Measurements from ENCODE around the gene PPP1R13L.

Gene PPP1R13L

GRCh38 chr19:45363861-45364459 is 40.9 kb downstream of the PPP1R13L start:
- DNase-seq = no peak

DNA sequence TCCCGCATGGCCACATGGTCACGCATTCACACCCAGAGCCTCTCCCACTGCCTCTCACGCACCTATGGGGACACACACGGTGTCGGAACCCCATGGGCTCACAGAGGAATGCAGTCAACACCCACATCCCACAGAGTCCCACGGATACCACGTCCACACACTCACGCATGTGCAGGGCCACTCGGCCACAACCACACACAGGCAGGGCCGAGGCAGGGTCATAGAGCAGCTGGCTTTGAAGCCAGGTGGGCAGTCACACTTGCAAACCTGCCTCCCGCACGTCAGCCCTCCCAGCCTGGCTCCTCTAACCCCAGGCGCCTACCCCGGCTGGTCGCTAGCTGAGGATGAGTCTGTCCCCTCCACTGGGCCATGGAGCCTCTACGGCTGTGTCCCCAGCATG is 42.6 kb downstream of the PPP1R13L start:
- no peak for DNase-seq

DNA sequence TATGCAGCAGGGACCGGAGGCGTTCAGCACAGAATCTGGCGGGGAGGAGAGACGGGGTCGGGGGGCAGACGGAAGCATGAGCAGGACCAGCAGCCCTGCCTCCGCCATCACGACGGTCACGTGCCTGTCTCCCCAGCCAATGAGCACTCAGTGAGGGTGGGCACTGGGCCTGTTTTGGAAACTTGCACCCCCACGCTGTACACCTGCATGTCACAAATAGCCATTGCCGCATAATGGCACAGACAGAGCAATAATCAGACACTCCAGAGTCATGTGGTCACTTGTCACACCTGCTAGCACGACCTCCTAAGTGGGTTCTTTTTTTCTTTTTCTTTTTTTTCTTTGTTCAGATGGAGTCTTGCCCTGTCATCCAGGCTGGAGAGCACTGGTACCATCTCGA is 43.3 kb downstream of the PPP1R13L start:
- DNase-seq = no peak

GRCh38 chr19:45358213-45358792 is 46.6 kb downstream of the PPP1R13L start:
- no peak for DNase-seq

DNA sequence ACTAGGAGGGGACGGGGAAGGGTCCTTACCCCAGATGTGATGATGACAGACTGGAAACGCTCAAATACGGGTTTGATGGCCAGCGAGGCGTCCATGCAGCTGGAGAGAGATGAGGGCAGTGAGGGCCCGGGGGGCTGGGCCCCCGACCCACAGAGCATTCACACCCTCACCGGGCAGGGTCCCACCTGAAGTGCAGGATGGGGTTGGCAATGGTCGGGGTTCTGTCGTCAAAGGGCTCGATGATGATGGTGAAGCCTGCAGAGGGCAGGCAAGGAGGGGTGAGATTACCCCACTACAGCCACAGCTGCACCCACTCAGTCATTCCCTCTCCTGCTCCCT is 47.5 kb downstream of the PPP1R13L start:
- no peak for DNase-seq

GRCh38 chr19:45356760-45357444 is 48.0 kb downstream of the PPP1R13L start:
- DNase-seq = no peak

GRCh38 chr19:45355910-45356309 is 49.0 kb downstream of the PPP1R13L start:
- DNase-seq = no peak

DNA sequence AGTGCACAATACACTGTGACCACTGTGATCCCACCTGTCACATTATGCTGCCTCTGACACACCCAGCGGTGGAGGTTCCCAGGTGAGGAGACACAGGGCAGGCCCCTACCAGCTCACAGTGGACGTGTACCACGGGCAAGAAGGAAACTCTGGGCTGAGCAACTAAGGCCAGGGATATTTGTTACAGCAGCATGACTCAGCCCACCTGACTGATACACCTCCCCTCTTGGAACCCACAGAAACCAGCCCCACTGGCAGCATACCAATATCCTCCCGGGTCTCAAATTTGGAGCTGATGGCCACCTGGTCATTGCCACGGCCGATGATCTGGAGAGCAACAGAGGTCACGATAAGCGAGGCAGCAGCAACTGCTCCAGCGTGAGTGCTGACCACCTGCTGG is 49.5 kb downstream of the PPP1R13L start:
- no peak for DNase-seq

DNA sequence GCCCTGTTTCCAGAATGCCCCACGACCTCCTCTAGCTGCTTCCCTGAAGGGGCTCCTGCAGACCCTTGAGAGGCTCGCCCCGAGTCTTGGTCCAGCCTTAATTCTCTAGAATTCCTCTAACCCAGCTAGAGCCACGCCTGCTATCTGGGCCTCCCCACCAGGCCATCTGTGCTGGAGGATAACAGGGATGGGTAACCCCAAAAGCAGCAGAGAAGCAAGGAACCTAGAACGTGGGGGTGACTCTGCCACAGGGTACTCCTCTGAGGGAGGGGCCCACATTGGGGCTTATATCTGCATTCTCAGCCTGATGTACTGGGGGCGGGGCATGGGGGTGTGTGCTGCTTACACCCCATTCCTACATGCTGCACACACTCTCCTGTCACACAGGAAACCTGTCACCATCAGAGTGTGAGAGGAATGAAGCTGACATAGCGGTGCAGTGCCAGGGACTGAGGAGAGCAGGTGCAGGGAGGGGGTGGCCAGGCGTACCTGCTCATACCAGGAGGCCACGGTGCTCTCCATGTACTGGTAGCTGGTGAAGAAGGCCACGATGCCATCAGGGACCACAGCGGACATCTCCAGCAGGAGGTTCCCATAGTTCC is 50.5 kb downstream of the PPP1R13L start:
- no peak for DNase-seq

- DNase-seq = no peak
Measured at GRCh38 chr19:45352914-45353796, 51.7 kb downstream of the PPP1R13L start.

DNA sequence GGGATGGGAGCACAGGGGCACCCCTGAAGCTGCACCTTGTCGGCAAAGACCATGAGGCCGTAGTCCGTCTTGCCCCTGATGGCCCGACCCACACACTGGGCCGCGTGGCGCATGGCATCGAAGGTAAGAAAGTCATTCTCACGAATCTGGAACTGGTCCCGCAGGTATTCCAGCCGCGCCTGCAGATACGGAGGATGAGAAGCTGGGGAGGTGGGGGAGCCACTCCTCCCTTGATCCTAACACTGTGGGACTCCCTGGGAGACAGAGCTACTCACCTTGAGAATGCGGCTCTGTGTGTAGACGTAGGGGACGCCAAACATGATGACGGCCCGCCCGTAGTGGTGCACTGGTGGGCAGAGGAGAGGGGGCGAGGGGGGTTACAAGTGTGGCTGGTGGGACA is 52.4 kb downstream of the PPP1R13L start:
- DNase-seq = no peak

DNA sequence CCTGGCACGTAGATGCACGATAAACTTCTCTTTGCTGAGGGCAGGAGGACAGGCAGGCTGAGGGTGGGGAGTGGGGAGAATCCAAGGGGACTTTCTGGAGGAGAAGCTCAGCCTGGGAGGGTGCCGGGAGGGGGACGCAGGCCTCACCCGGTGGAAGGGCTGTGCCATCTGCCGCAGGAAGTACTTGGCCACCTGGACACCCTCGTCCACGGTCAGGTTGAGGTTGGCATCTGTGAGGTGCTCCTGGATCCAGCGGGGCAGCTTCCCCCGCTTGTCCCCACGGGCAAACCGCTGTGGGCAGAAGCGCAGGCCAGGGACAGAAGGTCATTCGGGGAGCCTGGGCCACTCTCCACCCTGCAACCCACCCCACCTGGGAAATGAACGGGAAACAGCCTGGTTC is 52.8 kb downstream of the PPP1R13L start:
- DNase-seq = no peak

DNA sequence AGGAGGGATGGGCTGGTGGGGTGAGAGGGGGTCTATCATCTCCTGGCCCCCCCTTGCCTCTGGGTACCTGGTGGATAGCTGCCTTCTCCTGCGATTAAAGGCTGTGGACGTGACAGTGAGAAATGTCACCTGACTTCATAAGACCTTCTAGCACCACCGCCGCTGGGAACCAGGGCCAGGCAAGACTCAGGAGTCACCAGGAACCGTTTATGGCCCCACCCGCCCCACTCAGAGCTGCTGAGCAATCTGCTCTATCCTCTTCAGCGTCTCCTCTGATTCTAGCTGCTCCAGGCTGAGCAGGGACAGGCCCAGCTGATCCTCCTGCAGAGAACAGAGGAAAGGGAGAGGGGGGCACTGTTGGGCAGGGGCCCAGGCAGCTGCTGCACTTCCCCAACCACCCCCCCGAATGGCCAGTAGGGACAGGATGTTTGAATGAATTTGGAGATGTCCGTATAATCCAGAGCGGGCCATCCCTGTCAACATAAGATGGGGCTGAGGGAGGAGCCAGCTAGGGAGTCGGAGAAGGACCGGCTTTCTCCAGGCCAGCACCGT is 53.4 kb downstream of the PPP1R13L start:
- no peak for DNase-seq

DNA sequence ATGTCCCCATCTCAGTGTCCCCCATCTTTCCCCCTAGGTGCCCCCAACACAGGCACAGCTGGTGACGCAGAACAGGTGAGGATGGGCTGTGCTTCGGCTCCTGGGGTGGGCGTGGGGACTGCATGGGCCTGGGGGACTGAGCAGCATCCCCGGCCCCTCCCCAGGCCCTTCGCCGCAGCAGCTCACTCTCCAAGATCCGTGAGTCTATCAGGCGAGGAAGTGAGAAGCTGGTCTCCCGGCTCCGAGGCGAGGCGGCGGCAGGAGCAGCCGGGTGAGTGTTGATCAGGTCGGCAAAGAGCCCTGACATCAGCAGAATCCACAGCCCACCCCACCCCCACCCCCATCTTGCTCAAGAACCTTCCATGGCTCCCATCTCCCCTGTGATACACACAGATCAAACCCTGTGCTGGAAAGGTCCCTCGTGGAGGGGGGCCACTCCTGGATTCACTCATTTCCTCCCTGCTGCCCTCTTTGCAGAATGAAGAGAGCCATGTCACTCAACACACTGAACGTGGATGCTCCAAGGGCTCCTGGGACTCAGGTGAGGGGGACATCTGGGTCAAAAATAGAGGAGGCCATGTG is 54.3 kb downstream of the PPP1R13L start:
- no peak for DNase-seq

DNA sequence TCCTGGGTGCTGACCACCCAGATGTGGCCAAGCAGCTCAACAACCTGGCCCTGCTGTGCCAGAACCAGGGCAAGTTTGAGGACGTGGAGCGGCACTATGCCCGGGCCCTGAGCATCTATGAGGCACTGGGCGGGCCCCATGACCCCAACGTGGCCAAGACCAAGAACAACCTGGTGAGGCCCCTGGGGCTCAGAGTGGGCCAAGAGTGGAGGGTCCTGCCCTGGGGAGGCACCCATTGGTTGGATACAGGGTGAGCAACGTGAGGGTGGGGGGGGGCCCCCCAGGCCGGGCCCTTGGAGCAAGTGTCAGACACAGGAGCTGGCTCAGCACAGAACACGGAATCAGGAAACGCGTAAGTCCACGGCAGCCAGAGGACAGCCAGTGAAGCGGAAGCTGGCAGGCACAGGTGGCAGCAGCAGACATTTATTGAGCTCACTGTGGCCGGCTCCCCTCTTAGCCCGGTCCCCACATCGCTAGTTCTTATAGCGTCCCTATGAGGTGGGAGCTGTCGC is 55.4 kb downstream of the PPP1R13L start:
- DNase-seq = no peak

- DNase-seq = no peak
Measured at GRCh38 chr19:45349126-45349415, 55.8 kb downstream of the PPP1R13L start.

DNA sequence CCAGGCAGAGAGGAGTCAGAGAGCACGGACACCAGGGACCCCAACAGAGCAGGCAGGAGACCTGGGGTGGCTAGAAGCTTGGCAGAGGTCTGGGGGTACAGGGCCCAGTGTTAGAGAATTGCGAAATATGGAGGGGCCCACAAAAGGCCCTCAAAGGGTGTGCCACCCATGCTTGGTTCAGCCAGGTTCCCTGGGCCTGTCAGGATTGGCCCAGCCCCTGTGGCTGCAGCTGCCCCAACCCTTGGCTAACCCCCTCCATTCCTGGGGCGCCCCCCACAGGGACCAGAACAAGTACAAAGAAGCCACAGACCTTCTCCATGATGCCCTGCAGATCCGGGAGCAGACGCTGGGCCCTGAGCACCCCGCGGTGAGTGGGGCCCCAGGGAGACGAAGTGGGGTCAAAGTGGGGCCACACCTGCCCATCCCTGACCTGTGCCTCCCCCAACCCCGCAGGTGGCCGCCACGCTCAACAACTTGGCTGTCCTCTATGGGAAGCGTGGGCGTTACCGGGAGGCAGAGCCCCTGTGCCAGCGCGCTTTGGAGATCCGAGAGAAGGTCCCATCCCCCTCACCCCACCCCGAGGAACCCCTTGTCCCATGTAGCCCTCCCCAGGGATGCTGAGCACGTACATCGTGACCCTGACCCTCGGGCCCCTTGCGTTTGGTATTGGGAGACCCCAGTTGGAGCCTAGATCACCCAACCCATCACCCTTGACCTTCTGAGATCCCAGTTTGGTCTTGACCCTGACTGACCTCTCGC is 56.3 kb downstream of the PPP1R13L start:
- DNase-seq = no peak

DNA sequence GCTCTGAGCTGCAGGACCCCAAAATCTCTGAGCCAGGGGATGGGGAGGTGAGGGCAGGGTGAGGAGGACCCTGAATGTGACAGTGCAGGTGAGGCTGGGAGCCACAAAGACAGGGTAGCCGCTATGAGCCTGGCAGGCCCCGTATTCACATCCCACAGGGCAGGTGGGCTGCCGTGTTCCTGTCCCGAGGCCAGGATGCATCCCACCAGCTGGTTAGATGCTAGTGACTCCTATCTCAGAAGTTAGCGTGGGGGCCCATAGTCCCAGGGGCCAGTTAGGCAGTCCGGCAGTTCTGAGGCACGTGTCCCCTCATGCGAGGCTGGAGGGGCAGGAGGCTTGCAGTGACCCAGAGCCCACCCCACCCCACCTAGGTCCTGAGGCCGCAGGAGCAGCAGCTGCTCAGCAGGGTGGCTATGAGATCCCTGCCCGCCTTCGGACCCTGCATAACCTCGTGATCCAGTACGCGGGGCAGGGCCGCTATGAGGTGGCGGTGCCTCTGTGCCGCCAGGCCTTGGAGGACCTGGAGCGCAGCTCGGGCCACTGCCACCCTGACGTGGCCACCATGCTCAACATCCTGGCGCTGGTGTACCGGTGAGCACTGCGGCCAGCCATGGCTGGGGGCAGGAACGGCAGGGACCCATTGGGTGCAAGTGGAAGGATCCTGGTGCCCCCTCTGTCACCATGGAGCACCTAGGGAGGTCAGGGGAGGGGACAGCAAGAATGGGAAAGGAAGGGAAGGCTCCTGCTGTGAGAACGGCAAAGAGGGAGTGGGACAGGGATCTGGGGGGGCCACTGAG is 57.1 kb downstream of the PPP1R13L start:
- no peak for DNase-seq

DNA sequence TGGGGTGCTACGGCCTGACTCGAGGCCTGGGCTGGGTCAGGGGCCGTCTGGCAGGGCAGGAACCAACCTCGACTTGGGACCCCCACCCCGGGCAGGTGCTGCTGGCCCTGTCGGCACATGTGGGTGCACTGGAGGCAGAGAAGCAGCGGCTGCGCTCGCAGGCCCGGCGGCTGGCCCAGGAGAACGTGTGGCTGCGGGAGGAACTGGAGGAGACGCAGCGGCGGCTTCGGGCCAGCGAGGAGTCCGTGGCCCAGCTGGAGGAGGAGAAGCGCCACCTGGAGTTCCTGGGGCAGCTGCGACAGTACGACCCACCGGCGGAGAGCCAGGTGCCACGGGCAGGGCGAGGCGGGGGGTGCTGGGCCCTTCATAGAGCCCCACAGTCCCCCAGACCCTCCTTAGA is 58.4 kb downstream of the PPP1R13L start:
- DNase-seq = no peak

- no peak for DNase-seq
Measured at GRCh38 chr19:45345506-45345860, 59.4 kb downstream of the PPP1R13L start.
